OCI-LY1 (cell line): Measurements from ENCODE around the gene EVI2A.

Experiments
- CTCF ChIP-seq: fragments of 200-600 bp; sonication (generic), shearing (Covaris generic); IDR thresholded peaks from 2 replicates; pipeline ENCODE4 v1.5.1; 2017; ENCODE audit warnings: mild to moderate bottlenecking, antibody characterized with exemption, low read length, moderate library complexity, mixed read lengths
- EZH2 ChIP-seq: fragments of 200-600 bp; sonication (generic), shearing (Covaris generic); IDR thresholded peaks from 2 replicates; pipeline ENCODE4 v1.8.0; 2017; ENCODE audit warnings: borderline replicate concordance, mixed run types, mild to moderate bottlenecking, antibody characterized with exemption, low read length, moderate library complexity, mixed read lengths

- TF ChIP-seq CTCF (no peak), EZH2 (no peak)
Measured at GRCh38 chr17:31283841-31284240, 37.6 kb downstream of the EVI2A start.
